ENCODE data around the gene EFHC2.

Gene EFHC2

GRCh38 chrX:44227991-44228390, 115.5 kb downstream of the EFHC2 start:
- no peaks in the 10 kb centered on the region for H3K36me3 ChIP-seq
- H3K4me3 ChIP-seq (ENCODE audit: low read depth, low read length) = no peak overlapping the region
- no peaks in the 10 kb centered on the region for H3K4me1 ChIP-seq
- TF ChIP-seq CTCF (IDR thresholded peaks at IDR 0.05; ENCODE audit: low read depth, low read length) = no peak
- no peaks in the 10 kb centered on the region for H3K27me3 ChIP-seq
- no peaks in the 10 kb centered on the region for H3K9me3 ChIP-seq
- DNase-seq = no peak

- H3K4me1 ChIP-seq = no peaks in the 10 kb centered on the region
- no peak for DNase-seq
- H3K9me3 ChIP-seq = no peaks in the 10 kb centered on the region
- H3K27me3 ChIP-seq = no peaks in the 10 kb centered on the region
- no peaks in the 10 kb centered on the region for H3K36me3 ChIP-seq
- no peak overlapping the region for H3K4me3 ChIP-seq (ENCODE audit: low read depth, low read length)
- TF ChIP-seq CTCF (IDR thresholded peaks at IDR 0.05; ENCODE audit: low read depth, low read length) = no peak
These were observed 117.8 kb downstream of the EFHC2 start for GRCh38 chrX:44225667-44226066.

DNA sequence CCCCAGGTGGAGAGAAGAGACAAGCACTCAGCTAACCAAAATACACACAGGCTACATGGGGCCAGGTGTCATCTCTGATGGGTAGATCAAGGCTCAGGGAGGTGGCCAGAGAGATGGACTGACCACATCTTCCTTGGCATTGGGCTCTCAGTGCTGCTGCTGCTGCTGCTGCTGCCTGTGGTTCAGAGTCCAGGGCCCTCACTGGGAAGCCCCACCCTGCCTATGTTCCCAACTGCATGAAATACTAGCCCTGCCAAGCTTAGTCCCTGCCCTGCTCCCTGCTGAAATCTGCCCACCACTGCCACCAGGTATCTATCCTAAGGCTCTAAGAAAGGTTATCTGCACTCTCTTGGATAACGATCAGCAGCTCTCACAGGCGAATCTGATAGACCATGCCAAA, 118.7 kb downstream of the EFHC2 start:
- no peaks in the 10 kb centered on the region for H3K9me3 ChIP-seq
- no peaks in the 10 kb centered on the region for H3K27me3 ChIP-seq
- no peak for TF ChIP-seq CTCF (IDR thresholded peaks at IDR 0.05; ENCODE audit: low read depth, low read length)
- H3K4me1 ChIP-seq = no peaks in the 10 kb centered on the region
- no peak overlapping the region for H3K4me3 ChIP-seq (ENCODE audit: low read depth, low read length)
- no peaks in the 10 kb centered on the region for H3K36me3 ChIP-seq
- no peak for DNase-seq

- no peak for TF ChIP-seq CTCF (IDR thresholded peaks at IDR 0.05; ENCODE audit: low read depth, low read length)
- no peaks in the 10 kb centered on the region for H3K9me3 ChIP-seq
- H3K4me1 ChIP-seq = no peaks in the 10 kb centered on the region
- no peaks in the 10 kb centered on the region for H3K27me3 ChIP-seq
- H3K4me3 ChIP-seq (ENCODE audit: low read depth, low read length) = no peak overlapping the region
- DNase-seq = no peak
- no peaks in the 10 kb centered on the region for H3K36me3 ChIP-seq
These were observed 120.3 kb downstream of the EFHC2 start for GRCh38 chrX:44223150-44223549.

DNA sequence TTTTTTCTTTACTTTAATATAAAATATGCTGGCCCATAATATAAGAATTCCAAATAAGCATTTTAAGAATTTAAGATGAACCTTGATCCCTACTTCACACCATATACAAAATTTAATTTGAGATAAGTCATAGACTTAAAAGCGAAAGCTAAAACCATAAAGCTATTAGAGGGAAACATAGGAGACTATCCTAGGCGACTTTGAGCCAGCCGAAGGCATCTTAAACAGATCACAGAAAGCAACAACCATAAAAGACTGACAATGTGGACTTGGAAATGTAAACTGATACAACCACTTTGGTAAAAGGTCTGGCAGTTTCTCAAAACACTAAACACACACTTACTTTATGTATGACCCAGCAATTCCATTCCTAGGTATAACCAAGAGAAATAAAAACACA, 125.0 kb downstream of the EFHC2 start:
- no peaks in the 10 kb centered on the region for H3K4me1 ChIP-seq
- H3K36me3 ChIP-seq = no peaks in the 10 kb centered on the region
- no peak for DNase-seq
- no peak overlapping the region for H3K4me3 ChIP-seq (ENCODE audit: low read depth, low read length)
- no peaks in the 10 kb centered on the region for H3K27me3 ChIP-seq
- no peaks in the 10 kb centered on the region for H3K9me3 ChIP-seq
- no peak for TF ChIP-seq CTCF (IDR thresholded peaks at IDR 0.05; ENCODE audit: low read depth, low read length)

DNA sequence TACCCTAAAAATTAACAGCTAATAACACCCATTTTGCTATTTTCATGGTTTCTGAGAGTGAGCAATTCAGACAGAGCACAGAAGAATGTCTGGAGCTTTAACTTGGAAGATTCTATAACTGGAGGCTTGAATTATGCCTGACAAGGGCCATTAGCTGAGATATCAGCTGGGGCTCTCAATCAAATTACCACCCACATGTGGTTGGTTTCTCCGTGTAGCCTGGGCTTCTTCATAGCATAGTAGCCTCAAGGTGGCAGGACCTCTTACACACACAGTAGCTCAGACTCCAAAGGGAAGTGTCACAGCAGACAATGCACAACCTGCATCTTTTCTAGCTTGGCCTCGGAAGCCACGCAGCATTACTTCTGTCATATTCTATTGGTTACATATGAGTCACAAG, 127.3 kb downstream of the EFHC2 start:
- TF ChIP-seq CTCF (IDR thresholded peaks at IDR 0.05; ENCODE audit: low read depth, low read length) = no peak
- DNase-seq = peak; percentile 30

More for the DNA sequence above, 127.3 kb downstream of the EFHC2 start:
- Histone ChIP-seq H3K9me3 (no peaks in the 10 kb centered on the region), H3K4me3 (ENCODE audit: low read depth, low read length) (no peak overlapping the region), H3K36me3 (no peaks in the 10 kb centered on the region), H3K27me3 (no peaks in the 10 kb centered on the region), H3K4me1 (no peaks in the 10 kb centered on the region)

Data from BE2C (cell line).